HepG2 (cell line): ENCODE data around the gene C2. TPM values are rescaled to one million over a fixed set of nuclear protein-coding genes. Genes with fewer than 3 reads are reported as not detected.

Source experiments
- AHR ChIP-seq: IDR thresholded peaks from 2 replicates; pipeline ENCODE4 v1.6.1; 2018; ENCODE audit warnings: missing genetic modification reagents, missing compliant biosample characterization
- CC2D1A ChIP-seq: sonication (generic); formaldehyde crosslinking; IDR thresholded peaks from 2 replicates; pipeline ENCODE4 v1.8.1; 2023; ENCODE audit warnings: mild to moderate bottlenecking, missing genetic modification reagents
- CCAR2 ChIP-seq: fragments of 200-400 bp; formaldehyde crosslinking; optimal IDR thresholded peaks from 2 replicates; pipeline ENCODE3; 2018; ENCODE audit warnings: low read depth, mild to moderate bottlenecking, low read length, moderate library complexity
- CEBPZ ChIP-seq: IDR thresholded peaks from 2 replicates; pipeline ENCODE4 v1.6.1; 2012; ENCODE audit warnings: low read length, improper control_type of control experiment
- CENPT ChIP-seq: sonication (generic); formaldehyde crosslinking; IDR thresholded peaks from 2 replicates; pipeline ENCODE4 v1.8.0; 2022; ENCODE audit warnings: low read depth, mild to moderate bottlenecking, moderate library complexity, missing genetic modification reagents
- CHCHD3 ChIP-seq: sonication (generic); formaldehyde crosslinking; IDR thresholded peaks from 2 replicates; pipeline ENCODE4 v1.8.0; 2022; ENCODE audit warnings: mild to moderate bottlenecking, missing genetic modification reagents, moderate library complexity
- KAT7 ChIP-seq: IDR thresholded peaks from 2 replicates; pipeline ENCODE4 v1.6.1; 2018; ENCODE audit warnings: borderline replicate concordance, missing compliant biosample characterization
- PHF21A ChIP-seq: sonication (generic); formaldehyde crosslinking; IDR thresholded peaks from 2 replicates; pipeline ENCODE4 v1.5.0; 2020; ENCODE audit warnings: mild to moderate bottlenecking, missing genetic modification reagents
- PLSCR1 ChIP-seq: sonication (generic); formaldehyde crosslinking; IDR thresholded peaks from 2 replicates; pipeline ENCODE4 v1.5.0; 2020; ENCODE audit warnings: missing genetic modification reagents, mild to moderate bottlenecking, borderline replicate concordance
- PREB ChIP-seq: sonication (generic); formaldehyde crosslinking; IDR thresholded peaks from 2 replicates; pipeline ENCODE4 v1.4.0; 2020; ENCODE audit warnings: missing genetic modification reagents
- RARA ChIP-seq: IDR thresholded peaks from 2 replicates; pipeline ENCODE4 v1.6.1; 2016; ENCODE audit warnings: missing genetic modification reagents, missing compliant biosample characterization
- RFX5 ChIP-seq: IDR thresholded peaks from 2 replicates; pipeline ENCODE4 v1.6.1; 2011; ENCODE audit warnings: low read depth, low read length, improper control_type of control experiment
- RFXAP ChIP-seq: sonication (generic); formaldehyde crosslinking; IDR thresholded peaks from 2 replicates; pipeline ENCODE4 v1.4.0; 2020; ENCODE audit warnings: missing genetic modification reagents, borderline replicate concordance
- SMYD3 ChIP-seq: sonication (generic); formaldehyde crosslinking; IDR thresholded peaks from 2 replicates; pipeline ENCODE4 v1.8.1; 2023; ENCODE audit warnings: mild to moderate bottlenecking, missing genetic modification reagents
- SNRNP70 ChIP-seq: fragments of 200-400 bp; formaldehyde crosslinking; IDR thresholded peaks from 2 replicates; pipeline ENCODE4 v1.6.1; 2017; ENCODE audit warnings: mild to moderate bottlenecking, low read depth, low read length, moderate library complexity
- ZNF207 ChIP-seq: fragments of 450-650 bp; IDR thresholded peaks from 2 replicates; pipeline ENCODE4 v1.6.1; 2016; ENCODE audit warnings: antibody characterized with exemption, borderline replicate concordance
- ZNF570 ChIP-seq: sonication (generic); formaldehyde crosslinking; IDR thresholded peaks from 2 replicates; pipeline ENCODE4 v1.4.0; 2020; ENCODE audit warnings: mild to moderate bottlenecking, missing genetic modification reagents, borderline replicate concordance
- ZNF639 ChIP-seq: conservative IDR thresholded peaks from 2 replicates; pipeline ENCODE4 v1.6.1; 2018; ENCODE audit warnings: missing genetic modification reagents
- ZNF709 ChIP-seq: sonication (generic); formaldehyde crosslinking; IDR thresholded peaks from 2 replicates; pipeline ENCODE4 v1.5.0; 2020; ENCODE audit warnings: mild to moderate bottlenecking, missing genetic modification reagents
- ZNF784 ChIP-seq: sonication (generic); formaldehyde crosslinking; IDR thresholded peaks from 2 replicates; pipeline ENCODE4 v1.5.1; 2020; ENCODE audit warnings: missing genetic modification reagents, mild to moderate bottlenecking, borderline replicate concordance
- ZSCAN5A ChIP-seq: sonication (generic); formaldehyde crosslinking; IDR thresholded peaks from 2 replicates; pipeline ENCODE4 v1.8.0; 2022; ENCODE audit warnings: mild to moderate bottlenecking, missing genetic modification reagents, borderline replicate concordance
- polyA plus RNA-seq, 8 experiments: library from polyadenylated mRNA; depleted of rRNA in 3 of 8; stranded (reverse) in 7 of 8; unstranded in 1 of 8; fragments of >200 nt; fragmentation: Illumina TruSeq in 4 of 8; extraction: Trizol in 4 of 8; gene quantifications; 2 replicates each; pipeline versions ENCODE4 v1.2.1 to v1.2.3, GENCODE V29; 2011 to 2016; ENCODE audit warnings: low read depth in 4 of 8, missing spikeins in 1 of 8, mixed read lengths in 1 of 8; ENCODE audit not compliant: insufficient read depth in 1 of 8
- total RNA-seq, 5 experiments: library from RNA; depleted of rRNA; stranded (reverse); fragments of >200 nt; fragmentation: Illumina TruSeq; extraction: Trizol; gene quantifications; 2 replicates each; pipeline ENCODE4 v1.2.3, GENCODE V29; 2016; ENCODE audit warnings: low read depth in 1 of 5

Gene C2
- total and polyA plus RNA-seq, 2 of the 13 experiments (the other 11 are each of a cell fraction or from before 2014, with no cell fraction given) = 165 to 307 TPM

- TF ChIP-seq PHF21A = no peak
- 0 out of 2 replicates have a peak, but pooled peaks have one; percentile 81 for TF ChIP-seq CHCHD3 (CRISPR knock-in tag)
- no peak for TF ChIP-seq KAT7 (CRISPR knock-in tag)
- TF ChIP-seq RFX5 = no peak
- no peak for TF ChIP-seq ZNF207
- 0 out of 2 replicates have a peak, but pooled peaks have one; percentile 53 for TF ChIP-seq ZNF784 (CRISPR knock-in tag)
- TF ChIP-seq CENPT (CRISPR knock-in tag) = peak; percentile 21; the same call in 1 of the 2 replicates
- no peak for TF ChIP-seq ZSCAN5A (CRISPR knock-in tag)
- no peak for TF ChIP-seq ZNF709 (CRISPR knock-in tag)
- TF ChIP-seq RFXAP (CRISPR knock-in tag) = no peak
- TF ChIP-seq CC2D1A (CRISPR knock-in tag) = no peak
- TF ChIP-seq PLSCR1 = no peak
- TF ChIP-seq ZNF570 (CRISPR knock-in tag) = no peak
- no peak for TF ChIP-seq RARA
- no peak for TF ChIP-seq SNRNP70
- no peak for TF ChIP-seq CEBPZ
- no peak for TF ChIP-seq PREB (CRISPR knock-in tag)
- TF ChIP-seq CCAR2 = no peak
- TF ChIP-seq SMYD3 (CRISPR knock-in tag) = no peak
- TF ChIP-seq AHR = no peak
- TF ChIP-seq ZNF639 (CRISPR knock-in tag) = no peak
Observed at GRCh38 chr6:31971279-31971992, 43.9 kb downstream of the C2 start (continued).
